Epithelial cell of prostate (primary cell): ENCODE data around the gene DDX55.
"Not testable (repeated sequence)": the region's sequence is repeated elsewhere in the genome, so short reads cannot be mapped to it uniquely, and the experiment has no call there.

Experiments
- DNase-seq: peaks from one replicate; pipeline ENCODE4 v3.0.0-alpha.2; 2011; ENCODE audit warnings: low read depth, low spot score
- H3K27ac ChIP-seq: fragments of 450-650 bp; 2 replicates; pipeline ENCODE4 v1.5.1; 2017; ENCODE audit warnings: mild to moderate bottlenecking

DDX55 gene, protein sequence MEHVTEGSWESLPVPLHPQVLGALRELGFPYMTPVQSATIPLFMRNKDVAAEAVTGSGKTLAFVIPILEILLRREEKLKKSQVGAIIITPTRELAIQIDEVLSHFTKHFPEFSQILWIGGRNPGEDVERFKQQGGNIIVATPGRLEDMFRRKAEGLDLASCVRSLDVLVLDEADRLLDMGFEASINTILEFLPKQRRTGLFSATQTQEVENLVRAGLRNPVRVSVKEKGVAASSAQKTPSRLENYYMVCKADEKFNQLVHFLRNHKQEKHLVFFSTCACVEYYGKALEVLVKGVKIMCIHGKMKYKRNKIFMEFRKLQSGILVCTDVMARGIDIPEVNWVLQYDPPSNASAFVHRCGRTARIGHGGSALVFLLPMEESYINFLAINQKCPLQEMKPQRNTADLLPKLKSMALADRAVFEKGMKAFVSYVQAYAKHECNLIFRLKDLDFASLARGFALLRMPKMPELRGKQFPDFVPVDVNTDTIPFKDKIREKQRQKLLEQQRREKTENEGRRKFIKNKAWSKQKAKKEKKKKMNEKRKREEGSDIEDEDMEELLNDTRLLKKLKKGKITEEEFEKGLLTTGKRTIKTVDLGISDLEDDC

DNA sequence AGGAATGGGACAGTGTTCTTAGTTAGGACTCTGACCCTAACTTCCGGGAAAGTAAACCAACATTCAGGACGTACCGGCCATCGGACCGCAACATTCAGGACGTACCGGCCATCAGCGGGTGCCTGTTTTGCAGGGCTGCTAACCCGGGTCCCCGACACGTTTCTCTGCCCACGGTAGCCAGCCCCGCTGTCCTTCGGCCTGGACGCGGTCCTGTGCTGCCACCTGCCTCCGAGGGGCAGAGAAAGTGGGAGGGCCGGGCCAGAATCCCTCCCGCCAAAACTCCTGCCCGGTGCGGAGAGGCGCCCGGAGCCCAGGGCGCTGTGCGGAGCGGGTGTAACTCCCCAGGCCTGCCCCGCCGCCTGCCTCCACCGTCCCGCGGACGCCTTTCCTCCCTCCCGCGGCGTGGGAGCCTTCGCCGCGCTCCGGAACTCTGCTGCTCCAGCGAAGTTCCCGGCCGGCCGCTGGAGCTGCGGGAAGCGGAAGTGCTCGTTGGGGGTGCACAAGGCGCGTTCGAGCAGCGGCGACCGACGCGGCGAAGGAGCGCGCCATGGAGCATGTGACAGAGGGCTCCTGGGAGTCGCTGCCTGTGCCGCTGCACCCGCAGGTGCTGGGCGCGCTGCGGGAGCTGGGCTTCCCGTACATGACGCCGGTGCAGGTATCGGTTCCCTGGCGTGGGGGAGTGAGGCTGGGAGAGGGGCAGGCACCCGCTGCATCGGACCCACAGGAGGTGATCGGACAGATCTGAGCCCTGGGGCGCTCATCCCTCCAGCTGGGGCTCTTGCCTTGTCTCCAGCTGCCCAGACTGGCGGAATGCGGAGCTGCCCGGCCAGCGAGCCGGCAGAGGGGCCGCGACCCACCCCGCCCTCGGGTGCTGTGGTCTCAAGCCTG, at the start of gene DDX55:
TSS of gene DDX55 (plus strand) at position 498 of the 888 bp plus-strand sequence. CDS start at position 548, 50 bp downstream.
- peak; percentile 48 for DNase-seq

DNA sequence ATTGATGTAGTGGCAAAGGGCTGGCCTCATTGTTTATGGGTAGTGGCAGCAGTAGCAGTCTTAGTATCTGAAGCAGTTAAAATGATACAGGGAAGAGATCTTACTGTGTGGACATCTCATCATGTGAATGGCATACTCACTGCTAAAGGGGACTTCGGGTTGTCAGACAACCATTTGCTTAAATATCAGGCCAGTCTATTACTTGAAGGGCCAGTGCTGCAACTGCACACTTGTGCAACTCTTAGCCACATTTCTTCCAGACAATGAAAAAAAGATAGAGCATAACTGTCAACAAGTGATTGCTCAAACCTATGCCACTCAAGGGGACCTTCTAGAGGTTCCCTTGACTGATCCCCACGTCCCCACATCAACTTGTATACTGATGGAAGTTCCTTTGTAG, 47.8 kb upstream of the DDX55 start:
- H3K27ac ChIP-seq, DNase-seq: not testable (repeated sequence)

More for the DNA sequence above, at the start of gene DDX55:
- H3K27ac ChIP-seq, result peak within 1 kb of the TSS; percentile 51

DNA sequence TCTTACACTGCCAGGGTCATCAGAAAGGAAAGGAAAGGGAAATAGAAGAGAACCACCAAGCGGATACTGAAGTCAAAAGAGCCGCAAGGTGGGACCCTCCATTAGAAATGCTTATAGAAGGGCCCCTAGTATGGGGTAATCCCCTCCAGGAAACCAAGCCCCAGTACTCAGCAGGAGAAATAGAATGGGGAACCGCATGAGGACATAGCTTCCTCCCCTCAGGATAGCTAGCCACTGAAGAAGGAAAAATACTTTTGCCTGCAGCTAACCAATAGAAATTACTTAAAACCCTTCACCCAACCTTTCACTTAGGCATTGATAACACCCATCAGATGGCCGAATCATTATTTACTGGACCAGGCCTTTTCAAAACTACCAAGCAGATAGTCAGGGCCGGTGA, 47.1 kb upstream of the DDX55 start:
- not testable (repeated sequence) for DNase-seq, H3K27ac ChIP-seq

DNA sequence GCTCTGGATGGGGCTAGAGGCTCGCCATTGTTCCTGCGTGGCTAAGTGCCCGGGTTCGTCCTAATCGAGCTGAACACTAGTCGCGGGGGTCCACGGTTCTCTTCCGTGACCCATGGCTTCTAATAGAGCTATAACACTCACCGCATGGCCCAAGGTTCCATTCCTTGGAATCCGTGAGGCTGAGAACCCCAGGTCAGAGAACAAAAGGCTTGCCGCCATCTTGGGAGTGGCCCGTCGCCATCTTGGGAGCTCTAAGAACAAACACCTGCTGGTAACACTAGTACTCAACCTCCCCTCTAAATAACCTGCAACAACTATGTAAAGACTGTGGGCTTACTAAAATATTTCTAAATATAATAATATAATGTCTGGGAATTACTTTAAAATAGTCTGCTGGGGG, 43.4 kb upstream of the DDX55 start:
- not testable (repeated sequence) for H3K27ac ChIP-seq, DNase-seq

DNA sequence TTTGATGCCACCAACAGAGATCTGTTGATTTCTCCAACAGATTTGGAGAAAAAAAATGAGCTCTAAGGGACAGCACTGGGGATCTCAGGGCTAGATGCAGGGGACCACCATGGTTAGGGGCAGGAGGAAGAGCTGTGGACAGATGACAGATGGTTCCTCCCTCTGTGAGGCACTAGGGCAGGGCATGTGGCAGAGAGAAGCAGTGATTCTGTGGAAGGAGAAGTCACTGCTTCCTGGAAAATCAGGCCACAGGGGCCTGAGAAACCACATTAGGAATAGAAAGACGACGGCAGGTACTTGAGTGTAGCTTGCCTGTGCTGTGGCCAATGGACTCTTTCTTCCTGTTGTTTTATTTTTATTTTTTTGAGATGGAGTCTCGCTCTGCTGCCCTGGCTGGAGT, 42.4 kb upstream of the DDX55 start:
- H3K27ac ChIP-seq, result no peak overlapping the region
- no peak for DNase-seq

DNA sequence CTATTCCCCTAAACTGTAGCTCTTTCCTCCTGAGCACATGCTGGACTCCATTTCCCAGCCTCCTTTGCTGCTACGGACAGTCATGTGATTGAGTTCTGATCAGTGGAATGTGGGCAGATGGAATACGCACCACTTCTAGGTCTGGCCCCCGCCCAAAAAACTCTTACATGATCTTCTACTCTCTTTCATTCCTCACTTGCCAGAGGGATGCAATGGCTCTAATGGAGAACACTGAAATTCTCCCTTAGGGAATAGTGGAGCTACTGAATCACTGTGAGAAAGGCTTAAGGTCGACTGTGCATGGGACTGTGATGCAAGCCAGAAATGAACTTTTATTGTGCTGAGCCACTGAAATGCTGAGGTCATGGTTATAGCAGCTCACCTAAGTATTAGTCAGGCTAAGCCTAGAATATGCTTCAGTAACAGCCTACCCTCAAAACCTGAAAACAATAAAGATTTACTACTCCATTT, 30.5 kb upstream of the DDX55 start:
- DNase-seq, result peak; percentile 49
- H3K27ac ChIP-seq, result peak overlapping the region; percentile 64

DNA sequence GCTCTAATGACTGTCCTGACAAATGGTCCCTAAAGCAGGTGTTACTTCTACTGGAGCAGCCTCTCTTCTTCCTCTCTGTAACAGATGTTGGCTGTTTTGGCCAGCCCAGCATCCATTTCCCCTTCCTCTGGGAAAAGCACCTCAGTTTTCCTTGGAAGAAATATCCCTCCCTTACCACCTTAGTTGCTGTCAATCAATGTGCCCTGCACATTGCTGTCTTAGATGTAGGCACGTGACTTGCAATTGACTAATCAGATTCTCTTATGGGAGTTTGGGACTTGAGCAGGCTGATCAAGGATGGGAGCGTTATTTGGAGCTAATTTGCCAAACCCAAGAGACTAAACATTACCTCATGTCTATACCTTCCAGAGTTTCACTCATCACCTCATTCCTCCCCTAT, 29.5 kb upstream of the DDX55 start:
- DNase-seq, result no peak
- H3K27ac ChIP-seq, result no peak overlapping the region

DNA sequence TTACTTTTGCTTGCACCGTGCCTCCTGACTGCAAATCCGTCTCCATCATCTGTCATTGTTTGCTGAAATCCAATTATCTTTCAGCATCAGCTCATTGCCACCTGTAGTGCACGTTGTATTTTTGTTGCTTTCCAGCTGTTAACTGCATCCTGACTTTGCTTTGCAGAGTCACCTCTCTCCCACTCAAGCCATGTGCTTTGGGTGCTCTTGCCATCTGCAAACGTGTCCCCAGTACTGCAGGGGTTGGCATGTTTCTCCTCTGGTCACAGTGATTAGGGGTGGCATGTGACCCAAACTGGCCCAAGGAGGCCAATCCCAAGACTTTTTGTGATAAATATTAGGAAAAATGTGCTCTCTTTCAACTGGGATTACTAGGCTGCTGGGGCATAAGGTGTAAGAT, 28.0 kb upstream of the DDX55 start:
- DNase-seq, result no peak

DNA sequence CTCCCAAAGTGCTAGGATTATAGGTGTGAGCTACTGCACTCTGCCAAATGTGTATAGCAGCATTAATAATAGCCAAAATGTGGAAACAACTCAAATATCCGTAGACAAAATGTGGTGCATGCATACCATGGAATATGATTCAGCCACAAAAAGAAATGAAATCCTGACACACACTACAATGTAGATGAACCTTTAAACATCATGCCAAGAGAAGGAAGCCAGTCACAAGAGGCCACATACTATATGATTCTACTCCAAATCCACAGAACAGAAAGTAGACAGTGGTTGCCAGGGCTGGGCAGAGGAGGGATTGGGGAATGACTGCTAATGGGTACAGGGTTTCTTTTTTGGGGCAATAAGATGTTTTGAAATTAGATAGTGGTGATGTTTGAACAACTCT, 25.3 kb upstream of the DDX55 start:
- H3K27ac ChIP-seq, result no peak overlapping the region
- no peak for DNase-seq

More for the DNA sequence above, 28.0 kb upstream of the DDX55 start:
- H3K27ac ChIP-seq, result no peak overlapping the region

DNA sequence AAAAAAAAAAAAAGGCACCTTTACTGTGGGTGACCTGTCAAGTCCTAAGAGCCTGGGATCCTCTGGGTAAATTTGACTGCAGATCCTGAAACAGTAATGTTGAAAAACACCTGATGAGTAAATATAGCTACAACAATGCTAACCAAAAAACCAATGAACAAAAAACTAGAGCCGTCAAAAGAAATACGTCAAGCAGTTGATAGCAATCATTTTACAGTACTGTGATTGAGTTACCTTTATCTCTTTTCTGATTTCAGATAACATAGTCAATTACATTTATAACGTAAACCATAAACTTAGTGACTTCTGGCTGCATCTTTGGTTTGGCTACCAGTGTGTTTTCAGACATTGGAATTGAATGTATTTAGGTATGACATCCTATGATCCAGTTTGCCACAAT, 23.7 kb upstream of the DDX55 start:
- no peak for DNase-seq
- no peak overlapping the region for H3K27ac ChIP-seq

DNA sequence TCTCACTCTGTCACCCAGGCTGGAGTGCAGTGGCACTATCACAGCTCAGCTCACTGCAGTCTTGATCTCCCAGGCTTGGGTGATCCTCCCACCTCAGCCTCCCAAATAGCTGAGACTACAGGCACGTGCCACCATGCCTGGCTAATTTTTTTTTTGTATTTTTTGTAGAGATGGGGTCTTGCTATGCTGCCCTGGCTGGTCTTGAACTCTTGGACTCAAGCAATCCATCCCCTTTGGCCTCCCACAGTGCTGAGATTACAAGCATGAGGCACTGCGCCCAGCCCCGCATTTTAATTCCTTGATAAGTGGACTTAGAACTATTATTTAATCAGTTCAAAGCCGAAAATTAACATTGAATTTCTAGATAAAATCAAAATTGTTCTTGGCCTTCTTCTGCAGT, 23.1 kb upstream of the DDX55 start:
- DNase-seq, H3K27ac ChIP-seq: not testable (repeated sequence)

DNA sequence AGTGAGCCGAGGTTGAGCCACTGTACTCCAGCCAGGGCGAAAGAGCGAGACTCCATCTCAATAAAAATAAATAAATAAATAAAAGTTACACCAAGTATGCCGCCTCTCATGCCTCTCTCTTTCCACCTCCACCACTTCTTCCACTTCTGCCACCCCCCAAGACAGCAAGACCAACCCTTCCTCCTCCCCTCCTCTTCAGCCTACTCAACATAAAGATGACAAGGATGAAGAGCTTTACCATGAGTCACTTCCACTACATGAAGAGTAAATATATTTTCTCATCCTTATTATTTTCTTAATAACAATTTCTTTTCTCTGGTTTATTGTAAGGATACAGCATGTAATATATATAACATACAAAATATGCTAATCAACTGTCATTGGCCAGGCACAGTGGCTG, 21.1 kb upstream of the DDX55 start:
- DNase-seq, result no peak
- peak overlapping the region; percentile 92 for H3K27ac ChIP-seq

DNA sequence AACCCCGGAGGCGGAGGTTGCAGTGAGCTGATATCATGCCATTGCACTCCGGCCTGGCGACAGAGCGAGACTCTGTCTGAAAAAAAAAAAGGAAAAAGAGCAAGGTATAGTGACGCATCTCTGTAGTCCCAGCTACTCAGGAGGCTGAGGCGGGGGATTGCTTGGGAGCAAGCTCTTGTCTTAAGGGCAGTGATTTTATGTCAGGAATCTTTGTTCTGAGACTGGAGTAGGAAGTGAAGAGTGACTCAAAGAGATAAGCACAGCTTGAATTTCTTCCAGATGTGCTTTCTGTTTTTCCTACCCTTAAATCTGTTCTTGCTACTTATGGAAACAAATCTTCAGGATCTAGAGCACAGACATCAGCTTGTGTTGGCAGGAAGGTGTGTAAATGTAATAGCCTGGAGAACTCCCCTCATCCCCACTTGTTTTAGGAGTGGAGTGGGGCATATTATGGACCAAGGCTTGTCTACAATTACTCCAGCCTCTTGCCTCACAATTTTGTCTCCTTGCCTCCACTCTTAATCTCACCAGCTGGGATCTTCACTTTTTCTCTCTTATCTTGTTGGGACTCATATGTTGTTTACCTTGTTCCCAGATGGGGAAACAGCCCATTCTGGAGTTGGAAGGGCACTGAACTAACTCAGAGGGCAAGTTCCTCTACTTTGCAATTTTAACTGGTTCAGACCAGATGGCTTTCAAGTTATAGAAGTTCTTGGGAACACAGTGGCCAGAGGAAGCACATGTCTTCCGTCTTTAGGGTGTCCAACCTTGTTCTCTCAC, 10.0 kb upstream of the DDX55 start:
- DNase-seq, result no peak
- H3K27ac ChIP-seq, result no peak overlapping the region

DNA sequence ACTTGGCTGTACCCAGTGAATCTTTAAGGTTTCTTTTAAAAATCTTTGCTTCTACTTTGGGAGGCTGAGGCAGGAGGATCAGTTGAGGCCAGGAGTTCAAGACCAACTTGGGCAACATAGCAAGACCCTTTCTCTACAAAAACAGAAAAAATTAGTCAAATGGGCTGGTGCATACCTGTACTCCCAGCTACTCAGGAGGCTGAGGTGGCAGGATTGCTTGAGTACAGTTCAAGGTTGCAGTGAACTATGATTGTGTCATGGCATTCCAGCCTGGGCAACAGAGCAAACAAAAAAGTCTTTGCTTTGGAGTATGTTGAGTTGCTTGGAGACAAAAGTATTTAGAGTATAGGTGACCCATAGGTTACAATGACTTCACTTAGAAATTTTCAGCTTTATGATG, 6.2 kb upstream of the DDX55 start:
- H3K27ac ChIP-seq, result no peak overlapping the region
- DNase-seq, result no peak

DNA sequence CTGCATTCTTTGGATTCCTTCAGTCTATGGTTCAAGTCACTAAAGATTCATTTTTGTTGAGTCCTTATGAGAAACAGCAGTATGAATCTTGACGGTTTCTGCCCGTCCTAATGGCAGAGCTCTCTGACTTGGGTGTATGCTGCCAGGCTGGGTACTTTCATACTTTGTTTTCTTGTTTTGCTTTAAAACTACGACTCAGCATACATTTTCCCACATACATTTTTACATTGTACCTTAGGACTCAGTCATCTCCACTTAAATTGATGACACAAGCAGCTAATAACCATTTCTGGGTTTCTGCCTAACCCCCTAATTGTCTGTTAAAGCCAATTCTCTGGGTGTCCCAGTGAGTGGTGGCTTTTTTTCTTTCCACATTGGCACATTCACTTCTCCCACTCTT, 4.8 kb upstream of the DDX55 start:
- DNase-seq, result no peak
- H3K27ac ChIP-seq, result no peak overlapping the region

DNA sequence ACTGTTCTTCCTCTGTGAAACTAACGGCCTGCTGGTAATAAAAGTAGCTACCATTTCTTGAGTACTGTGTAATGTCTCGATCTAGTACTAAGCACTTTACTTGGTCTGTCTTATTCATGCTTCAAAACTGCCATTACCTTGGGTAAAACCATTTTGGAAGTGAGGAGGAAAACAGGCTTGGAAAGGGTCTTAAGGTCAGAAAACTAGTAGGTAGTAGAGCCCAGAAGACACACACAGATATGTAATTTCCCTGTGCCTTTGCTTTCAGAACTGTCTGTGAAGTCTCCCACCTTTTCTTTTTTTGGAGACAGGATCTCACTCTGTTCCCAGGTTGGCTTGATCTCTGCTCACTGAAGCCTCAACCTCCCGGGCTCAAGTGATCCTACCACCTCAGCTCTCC, 3.4 kb upstream of the DDX55 start:
- no peak overlapping the region for H3K27ac ChIP-seq
- no peak for DNase-seq

DNA sequence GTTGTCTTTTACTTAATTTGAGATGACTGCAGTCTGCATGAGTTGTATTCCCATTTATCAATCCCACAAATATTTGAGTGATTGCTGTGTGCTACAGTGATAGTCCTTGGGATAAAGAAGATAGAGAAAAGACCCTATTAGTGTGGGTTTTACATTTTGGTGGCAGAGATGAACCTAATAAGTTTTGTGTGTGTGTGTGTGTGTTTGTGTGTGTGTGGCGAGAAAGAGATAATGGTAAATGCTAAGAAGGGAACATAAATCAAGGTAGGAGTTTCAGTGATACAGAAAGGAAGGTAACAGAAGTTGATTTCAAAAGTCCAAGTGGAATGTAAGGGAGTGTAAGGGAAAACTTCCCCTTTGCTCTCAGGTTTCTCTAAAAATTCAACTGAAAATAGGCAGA, 2.6 kb upstream of the DDX55 start:
- no peak for DNase-seq
- H3K27ac ChIP-seq, result no peak overlapping the region

DNA sequence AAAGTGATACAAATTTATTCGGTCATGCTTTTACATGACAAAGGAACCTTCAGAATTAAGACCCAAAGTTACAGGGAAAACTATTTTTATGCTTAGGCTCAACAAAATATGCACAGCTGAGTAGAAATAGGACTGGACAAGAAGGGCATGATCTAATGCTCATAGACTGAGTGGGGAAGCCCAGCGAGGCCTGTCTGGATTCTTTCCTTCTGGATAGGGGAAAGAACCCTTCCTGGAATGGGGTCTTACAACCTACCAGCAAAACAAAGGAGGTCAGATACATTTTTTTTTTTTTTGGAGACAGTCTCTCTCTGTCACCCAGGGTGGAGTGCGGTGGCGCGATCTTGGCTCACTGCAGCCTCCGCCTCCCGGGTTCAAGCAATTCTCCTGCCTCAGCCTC, 2.2 kb upstream of the DDX55 start:
- H3K27ac ChIP-seq, result no peak overlapping the region
- DNase-seq, result no peak

DNA sequence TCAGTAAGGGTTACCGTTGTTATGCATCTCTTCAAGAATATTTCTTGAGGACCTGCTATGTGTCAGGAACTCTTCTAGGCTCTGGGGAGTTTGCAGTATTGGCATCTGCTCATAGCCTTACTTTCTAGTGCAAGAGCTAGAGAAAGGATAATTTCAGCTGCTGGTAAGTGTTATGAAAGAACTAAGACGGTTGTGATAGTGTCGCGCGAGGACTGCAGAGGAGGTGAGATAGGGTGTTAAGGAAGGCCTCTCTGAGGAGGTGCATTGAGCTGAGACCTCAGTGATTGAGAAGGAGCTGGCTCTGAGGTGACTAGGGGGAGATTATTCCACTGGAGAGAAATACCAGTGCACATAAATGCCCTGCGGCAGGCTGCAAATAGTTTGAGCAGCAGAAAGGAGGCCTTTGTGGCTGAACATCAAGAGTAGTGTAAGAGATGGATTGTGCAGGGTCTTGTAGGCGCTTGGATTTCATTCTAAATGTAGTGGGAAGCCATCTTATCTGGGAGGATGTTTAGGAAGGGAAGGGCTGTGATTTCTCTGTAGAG, 824 bp downstream of the DDX55 start:
- DNase-seq, result no peak
- peak overlapping the region; percentile 51 for H3K27ac ChIP-seq

DNA sequence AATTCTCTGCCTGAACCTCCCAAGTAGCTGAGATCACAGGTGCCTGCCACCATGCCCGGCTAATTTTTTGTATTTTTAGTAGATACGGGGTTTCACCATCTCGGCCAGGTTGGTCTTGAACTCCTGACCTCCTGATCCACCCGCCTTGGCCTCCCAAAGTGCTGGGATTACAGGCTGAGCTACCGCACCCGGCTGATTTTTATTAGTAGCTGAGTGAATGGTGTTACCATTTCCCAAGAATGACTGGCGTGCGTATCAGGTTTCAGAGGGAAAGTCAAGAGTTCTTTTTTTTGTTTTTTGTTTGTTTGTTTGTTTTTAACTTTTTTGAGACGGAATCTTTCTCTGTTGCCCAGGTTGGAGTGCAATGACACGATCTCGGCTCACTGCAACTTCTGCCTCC, 1.6 kb downstream of the DDX55 start:
- not testable (repeated sequence) for H3K27ac ChIP-seq, DNase-seq
